ENCODE data around the gene ADH1B. TPM values are rescaled to one million over a fixed set of nuclear protein-coding genes. Genes with fewer than 3 reads are reported as not detected.

The ADH1B gene
- total and polyA plus RNA-seq, 2 experiments from 2014 or later: not detected

GRCh38 chr4:99361268-99361898 lies 40.2 kb upstream of the ADH1B start:
- Mint-ChIP-seq H3K27ac (no peak overlapping the region), H3K9me3 (peaks cover 36% of the 10 kb centered on the region)
- ATAC-seq: no peak

GRCh38 chr4:99359480-99360204 lies 38.4 kb upstream of the ADH1B start:
- H3K4me3 Mint-ChIP-seq: no peak overlapping the region
- H2AFZ ChIP-seq: no peak overlapping the region
- no peak for DNase-seq (ENCODE audit: low spot score)
- H3K27ac Mint-ChIP-seq: no peak overlapping the region
- no peaks in the 10 kb centered on the region for H3K79me2 ChIP-seq (replicated peaks; ENCODE audit: insufficient read depth)
- TF ChIP-seq POLR2AphosphoS5 (IDR thresholded peaks at IDR 0.05; ENCODE audit: low read depth): no peak
- no peak for TF ChIP-seq STAT1 (IDR thresholded peaks at IDR 0.05; ENCODE audit: unreplicated experiment)
- TF ChIP-seq ZNF331 (CRISPR knock-in tag; IDR thresholded peaks at IDR 0.05; ENCODE audit: low read depth): no peak
- TF ChIP-seq JUNB (IDR thresholded peaks at IDR 0.05; ENCODE audit: unreplicated experiment): no peak
- TF ChIP-seq ZNF114 (CRISPR knock-in tag; IDR thresholded peaks at IDR 0.05): no peak
- H3K27ac ChIP-seq (ENCODE audit: low read depth): no peak overlapping the region
- no peaks in the 10 kb centered on the region for H3F3A ChIP-seq (replicated peaks; ENCODE audit: low read depth)
- no peaks in the 10 kb centered on the region for H3K4me1 ChIP-seq (ENCODE audit: insufficient read depth)
- no peaks in the 10 kb centered on the region for H3K27me3 ChIP-seq (ENCODE audit: insufficient read depth)
- peaks cover 48% of the 10 kb centered on the region for H3K9me3 Mint-ChIP-seq
- no peaks in the 10 kb centered on the region for H3K27me3 Mint-ChIP-seq (ENCODE audit: insufficient read depth, low read depth, poor library complexity)
- peaks cover 7% of the 10 kb centered on the region; the same call in 2 of the 3 replicates for H3K4me1 Mint-ChIP-seq
- peaks cover 4% of the 10 kb centered on the region; the same call in 1 of the 2 replicates for H3K9me2 ChIP-seq (ENCODE audit: insufficient read depth)
- H3K36me3 ChIP-seq (ENCODE audit: insufficient read depth): no peaks in the 10 kb centered on the region
- H3K4me2 ChIP-seq: no peak overlapping the region
- peaks cover 13% of the 10 kb centered on the region for H3K36me3 Mint-ChIP-seq (ENCODE audit: low read depth)
- ATAC-seq: no peak
- H4K20me1 ChIP-seq (replicated peaks; ENCODE audit: insufficient read depth): no peaks in the 10 kb centered on the region
- H3K4me3 ChIP-seq: no peak overlapping the region

More at GRCh38 chr4:99361268-99361898, 40.2 kb upstream of the ADH1B start:
- no peak overlapping the region for H3K4me3 ChIP-seq
- H2AFZ ChIP-seq: peak overlapping the region; percentile 49; the same call in 1 of the 2 replicates
- no peaks in the 10 kb centered on the region for H3K4me1 ChIP-seq (ENCODE audit: insufficient read depth)
- peaks cover 6% of the 10 kb centered on the region; the same call in 1 of the 2 replicates for H3K9me2 ChIP-seq (ENCODE audit: insufficient read depth)
- H3K79me2 ChIP-seq (replicated peaks; ENCODE audit: insufficient read depth): no peaks in the 10 kb centered on the region
- no peaks in the 10 kb centered on the region for H3F3A ChIP-seq (replicated peaks; ENCODE audit: low read depth)
- TF ChIP-seq EZH2 (IDR thresholded peaks at IDR 0.05; ENCODE audit: low read depth, unreplicated experiment) (no peak), JUNB (IDR thresholded peaks at IDR 0.05; ENCODE audit: unreplicated experiment) (no peak)
- TF ChIP-seq, protein P1, sequence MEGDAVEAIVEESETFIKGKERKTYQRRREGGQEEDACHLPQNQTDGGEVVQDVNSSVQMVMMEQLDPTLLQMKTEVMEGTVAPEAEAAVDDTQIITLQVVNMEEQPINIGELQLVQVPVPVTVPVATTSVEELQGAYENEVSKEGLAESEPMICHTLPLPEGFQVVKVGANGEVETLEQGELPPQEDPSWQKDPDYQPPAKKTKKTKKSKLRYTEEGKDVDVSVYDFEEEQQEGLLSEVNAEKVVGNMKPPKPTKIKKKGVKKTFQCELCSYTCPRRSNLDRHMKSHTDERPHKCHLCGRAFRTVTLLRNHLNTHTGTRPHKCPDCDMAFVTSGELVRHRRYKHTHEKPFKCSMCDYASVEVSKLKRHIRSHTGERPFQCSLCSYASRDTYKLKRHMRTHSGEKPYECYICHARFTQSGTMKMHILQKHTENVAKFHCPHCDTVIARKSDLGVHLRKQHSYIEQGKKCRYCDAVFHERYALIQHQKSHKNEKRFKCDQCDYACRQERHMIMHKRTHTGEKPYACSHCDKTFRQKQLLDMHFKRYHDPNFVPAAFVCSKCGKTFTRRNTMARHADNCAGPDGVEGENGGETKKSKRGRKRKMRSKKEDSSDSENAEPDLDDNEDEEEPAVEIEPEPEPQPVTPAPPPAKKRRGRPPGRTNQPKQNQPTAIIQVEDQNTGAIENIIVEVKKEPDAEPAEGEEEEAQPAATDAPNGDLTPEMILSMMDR (conservative IDR thresholded peaks at IDR 0.05; ENCODE audit: low read depth in 2 of 2): no peak
- H3K27me3 ChIP-seq (ENCODE audit: insufficient read depth): no peaks in the 10 kb centered on the region
- no peak for DNase-seq (ENCODE audit: low spot score)
- Mint-ChIP-seq H3K36me3 (ENCODE audit: low read depth) (peaks cover 9% of the 10 kb centered on the region), H3K27me3 (ENCODE audit: insufficient read depth, low read depth, poor library complexity) (no peaks in the 10 kb centered on the region), H3K4me1 (peaks cover 7% of the 10 kb centered on the region; the same call in 2 of the 3 replicates), H3K4me3 (no peak overlapping the region)
- H3K27ac ChIP-seq (ENCODE audit: low read depth): no peak overlapping the region
- no peak overlapping the region for H3K4me2 ChIP-seq
- no peaks in the 10 kb centered on the region for H3K36me3 ChIP-seq (ENCODE audit: insufficient read depth)
- no peaks in the 10 kb centered on the region for H4K20me1 ChIP-seq (replicated peaks; ENCODE audit: insufficient read depth)

All from GM23338 (cell line).